GM10847 (cell line): ENCODE measurements around the gene POLE2.
A peak's percentile ranks its signal among the peaks of the same experiment; 100 is the strongest.

Experiments used
- POLR2A ChIP-seq: IDR thresholded peaks from 2 replicates; pipeline ENCODE4 v1.6.1; 2011; ENCODE audit not compliant: insufficient read length; ENCODE audit errors: extremely low read depth

Gene POLE2, protein sequence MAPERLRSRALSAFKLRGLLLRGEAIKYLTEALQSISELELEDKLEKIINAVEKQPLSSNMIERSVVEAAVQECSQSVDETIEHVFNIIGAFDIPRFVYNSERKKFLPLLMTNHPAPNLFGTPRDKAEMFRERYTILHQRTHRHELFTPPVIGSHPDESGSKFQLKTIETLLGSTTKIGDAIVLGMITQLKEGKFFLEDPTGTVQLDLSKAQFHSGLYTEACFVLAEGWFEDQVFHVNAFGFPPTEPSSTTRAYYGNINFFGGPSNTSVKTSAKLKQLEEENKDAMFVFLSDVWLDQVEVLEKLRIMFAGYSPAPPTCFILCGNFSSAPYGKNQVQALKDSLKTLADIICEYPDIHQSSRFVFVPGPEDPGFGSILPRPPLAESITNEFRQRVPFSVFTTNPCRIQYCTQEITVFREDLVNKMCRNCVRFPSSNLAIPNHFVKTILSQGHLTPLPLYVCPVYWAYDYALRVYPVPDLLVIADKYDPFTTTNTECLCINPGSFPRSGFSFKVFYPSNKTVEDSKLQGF

DNA sequence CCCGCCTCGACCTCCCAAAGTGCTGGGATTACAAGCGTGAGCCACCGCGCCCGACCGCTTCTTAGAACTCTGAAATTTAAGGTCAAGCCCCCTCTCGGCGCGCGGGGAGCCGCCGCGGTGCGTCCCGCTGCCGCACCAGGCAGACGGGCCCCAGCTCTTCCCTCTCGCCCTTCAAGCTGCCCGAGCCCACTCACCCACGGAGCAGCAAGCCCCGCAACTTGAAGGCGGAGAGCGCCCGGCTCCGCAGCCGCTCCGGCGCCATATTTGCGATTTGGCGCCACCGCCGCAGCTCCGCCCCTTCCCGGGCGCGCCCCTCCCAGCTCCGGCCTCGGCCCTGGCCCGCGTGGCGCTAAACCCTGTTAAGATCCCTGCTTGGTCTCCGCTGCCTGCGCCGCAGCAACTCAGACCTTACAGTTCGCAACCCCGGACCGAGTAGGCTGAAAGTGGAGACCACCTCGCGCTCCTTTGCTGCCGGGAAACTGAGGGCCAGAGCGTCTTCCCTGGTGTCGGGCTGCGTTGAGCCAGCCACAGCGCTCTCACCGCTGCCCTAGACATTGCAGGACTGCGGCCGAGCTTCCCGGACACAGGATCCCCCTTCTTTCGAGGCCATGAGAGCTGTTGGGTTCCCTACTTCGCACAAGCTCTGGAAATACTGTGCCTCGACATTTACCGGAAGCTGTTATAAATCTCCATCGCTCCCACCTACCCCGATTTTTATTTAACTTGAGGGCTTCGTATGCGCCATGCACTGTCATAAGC lies at the start of gene POLE2:
TSS of gene POLE2 (minus strand) at position 273 of the 759 bp plus-strand sequence. CDS start at position 262, 11 bp downstream.
- TF ChIP-seq POLR2A = peak; percentile 69

DNA sequence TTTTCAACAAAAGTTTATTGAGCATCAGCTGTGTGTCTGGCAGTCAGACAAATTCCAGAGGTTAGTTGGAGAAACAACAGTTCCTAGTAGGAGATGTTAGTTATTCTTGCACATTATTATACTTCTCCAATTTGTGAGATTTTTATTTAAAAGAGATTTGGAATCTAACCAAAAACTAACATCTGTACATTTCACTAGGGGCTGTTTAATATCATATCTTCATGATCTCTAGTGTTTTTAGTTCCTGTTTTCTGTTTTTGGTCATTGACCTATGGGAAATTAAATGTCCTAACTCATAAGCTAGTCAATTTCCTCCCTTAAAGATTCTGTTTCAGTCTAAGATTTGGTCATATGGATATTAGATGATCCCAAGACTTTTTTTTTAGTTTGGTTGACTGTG lies 45.8 kb upstream of the POLE2 start:
- no peak for TF ChIP-seq POLR2A

DNA sequence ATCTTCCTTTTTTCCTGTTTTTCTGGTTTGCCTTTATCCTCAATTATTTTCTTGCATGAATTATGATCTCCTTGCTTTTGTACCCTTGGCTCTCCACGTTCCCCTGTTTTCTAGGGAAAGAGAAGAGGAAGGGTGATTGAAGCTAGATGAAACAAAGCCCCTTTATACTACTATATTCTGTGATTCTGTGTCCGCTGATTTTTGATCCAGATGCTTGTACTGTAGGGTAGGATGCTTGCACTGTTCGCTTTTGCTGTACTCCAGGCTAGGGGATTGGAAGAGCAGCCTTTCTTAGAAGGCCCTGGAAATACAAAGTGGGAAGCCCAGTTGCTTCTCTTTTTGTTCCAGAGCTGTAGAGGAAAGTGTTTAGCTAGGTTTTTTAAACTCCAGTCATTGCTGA lies 44.9 kb upstream of the POLE2 start:
- TF ChIP-seq POLR2A = no peak

DNA sequence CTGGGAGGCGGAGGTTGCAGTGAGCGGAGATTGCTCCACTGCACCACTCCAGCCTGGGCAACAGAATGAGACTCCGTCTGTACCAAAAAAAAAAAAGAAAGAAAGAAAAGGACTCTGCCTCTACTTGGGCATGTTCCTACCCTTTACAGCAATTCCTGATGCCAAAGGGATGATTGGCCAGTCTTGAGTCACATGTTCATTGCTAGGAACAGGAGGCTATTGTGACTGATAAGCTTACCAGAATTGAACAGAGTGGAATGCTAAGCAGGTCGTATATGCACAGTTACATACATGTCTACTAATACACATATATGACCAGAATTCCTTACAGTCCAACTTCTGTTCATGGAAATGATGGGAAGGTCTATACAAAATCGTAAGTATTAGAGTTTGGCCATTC lies 39.2 kb upstream of the POLE2 start:
- TF ChIP-seq POLR2A = no peak

DNA sequence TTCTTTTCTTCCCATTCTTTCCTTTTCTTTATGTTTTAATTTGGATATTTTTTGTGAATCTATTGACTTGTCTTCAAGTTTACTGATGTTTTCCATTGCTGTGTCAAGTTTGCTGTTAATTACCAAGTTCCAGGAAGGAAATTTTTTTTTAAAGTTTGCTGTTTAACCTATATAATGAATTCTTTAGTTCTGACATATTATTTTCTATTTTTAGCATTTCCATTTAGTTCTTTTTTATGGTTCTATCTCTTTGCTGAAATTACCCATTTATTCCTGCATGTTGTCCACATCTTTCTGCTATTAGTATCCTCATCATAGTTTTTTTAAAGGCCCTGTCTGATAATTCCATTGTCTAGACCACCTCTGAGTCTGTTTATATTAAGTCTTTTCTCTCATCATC lies 32.7 kb upstream of the POLE2 start:
- no peak for TF ChIP-seq POLR2A

DNA sequence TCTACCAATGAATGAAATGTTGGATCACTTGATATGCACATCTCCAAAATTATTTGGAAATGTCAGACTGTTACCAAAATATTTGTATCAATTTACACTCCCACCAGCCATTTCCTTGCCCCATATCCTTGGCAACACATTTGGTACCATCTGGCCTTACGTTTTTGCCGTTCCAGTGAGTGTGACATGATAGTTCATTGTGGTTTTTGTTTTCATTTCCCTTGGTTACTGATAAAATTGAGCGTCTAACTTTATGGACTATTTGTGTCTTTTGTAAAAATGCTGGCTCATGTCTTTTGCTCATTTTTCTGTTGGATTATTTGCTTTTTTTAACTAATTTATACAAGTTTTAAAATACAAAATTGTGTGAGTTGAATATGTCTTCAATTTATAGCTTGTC lies 16.0 kb upstream of the POLE2 start:
- TF ChIP-seq POLR2A = no peak

DNA sequence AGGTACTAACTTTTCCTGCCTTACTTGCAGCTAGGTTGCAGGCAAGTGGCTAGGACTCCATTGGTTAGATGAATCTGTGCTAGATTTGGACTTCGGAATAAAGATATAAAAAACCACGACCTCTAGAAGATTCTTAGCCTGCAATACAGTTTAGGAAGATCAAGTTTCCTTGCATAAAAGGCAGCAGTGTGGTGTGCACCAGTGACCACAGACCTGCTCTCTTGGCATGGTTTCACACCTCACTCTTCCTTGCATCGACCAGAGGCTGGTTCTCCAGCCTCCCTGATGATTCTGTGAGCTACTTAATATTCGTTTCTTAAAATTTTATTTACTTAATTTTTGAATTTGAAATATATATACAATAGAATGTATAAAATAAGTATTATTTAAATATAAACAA lies 14.7 kb upstream of the POLE2 start:
- no peak for TF ChIP-seq POLR2A

DNA sequence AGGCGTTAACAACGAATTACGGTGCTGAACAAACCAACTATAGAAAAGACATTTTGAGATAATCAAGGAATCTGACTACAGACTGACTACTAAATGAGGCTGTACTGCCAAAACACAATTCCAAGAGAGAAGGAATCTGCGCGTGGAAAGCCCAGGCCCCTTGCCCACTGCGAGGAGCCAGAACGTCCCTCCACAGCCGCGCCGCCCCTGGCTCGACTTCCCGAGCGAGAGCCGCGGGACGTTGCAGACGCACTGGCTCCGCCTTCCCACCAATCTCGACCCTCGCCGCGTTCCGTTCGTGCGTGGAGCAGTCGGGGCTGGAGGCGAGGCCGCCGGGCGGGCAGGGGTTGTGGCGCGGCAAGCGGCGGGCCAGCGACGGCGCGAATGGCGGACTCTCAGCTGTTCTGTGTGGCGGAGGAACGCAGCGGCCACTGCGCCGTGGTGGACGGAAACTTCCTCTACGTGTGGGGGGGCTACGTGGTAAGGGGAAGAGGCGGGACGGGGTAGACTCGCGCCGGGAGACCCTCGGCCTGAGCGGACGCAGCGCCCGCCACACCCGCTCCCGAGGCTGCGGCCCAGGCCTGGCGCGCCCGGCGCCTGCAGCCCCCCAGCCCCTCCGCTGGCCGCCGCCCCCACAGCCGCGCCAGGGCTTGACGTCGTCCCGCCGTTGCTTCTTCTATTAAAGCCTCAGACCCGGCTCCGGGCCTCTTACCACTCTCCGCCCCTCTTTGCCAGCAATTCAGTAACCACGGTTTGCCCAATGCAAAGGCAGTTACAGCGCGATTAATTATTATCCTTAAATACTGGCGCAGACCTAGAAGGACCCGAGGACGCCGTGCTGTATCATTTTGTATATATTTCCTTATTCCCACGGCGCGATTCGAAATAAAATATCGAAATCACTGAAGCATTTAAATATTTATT lies 5.1 kb upstream of the POLE2 start, which contains the start of gene KLHDC1:
TSS of gene KLHDC1 (plus strand) at position 310 of the 924 bp plus-strand sequence. CDS start at position 385, 75 bp downstream.
- TF ChIP-seq POLR2A = peak; percentile 22

DNA sequence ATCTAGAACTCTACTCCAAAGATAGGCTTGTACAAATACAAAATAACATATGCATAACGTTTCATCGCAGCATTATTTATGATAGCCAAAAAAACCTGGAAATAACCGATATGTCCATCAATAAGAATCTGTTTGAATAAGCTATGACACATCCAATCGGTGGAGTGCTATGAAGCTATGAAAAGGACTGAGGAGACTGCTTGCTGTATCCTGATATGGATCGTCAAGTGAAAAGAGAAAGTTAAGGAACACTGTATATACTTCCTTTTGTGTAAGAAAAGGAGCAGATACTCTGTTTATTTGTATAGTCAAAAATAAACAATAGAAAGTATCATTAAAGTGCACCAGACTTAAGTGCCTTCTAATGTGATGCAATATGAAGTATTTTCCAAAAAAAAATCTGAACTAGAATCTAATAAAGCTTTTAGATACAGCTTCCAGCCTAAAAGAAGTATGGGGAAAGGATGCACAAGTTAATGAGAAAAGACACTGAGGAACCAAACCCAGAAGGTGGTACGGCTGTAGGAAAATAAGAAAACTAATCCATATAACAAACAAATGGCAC lies 4.3 kb upstream of the POLE2 start:
- no peak for TF ChIP-seq POLR2A

DNA sequence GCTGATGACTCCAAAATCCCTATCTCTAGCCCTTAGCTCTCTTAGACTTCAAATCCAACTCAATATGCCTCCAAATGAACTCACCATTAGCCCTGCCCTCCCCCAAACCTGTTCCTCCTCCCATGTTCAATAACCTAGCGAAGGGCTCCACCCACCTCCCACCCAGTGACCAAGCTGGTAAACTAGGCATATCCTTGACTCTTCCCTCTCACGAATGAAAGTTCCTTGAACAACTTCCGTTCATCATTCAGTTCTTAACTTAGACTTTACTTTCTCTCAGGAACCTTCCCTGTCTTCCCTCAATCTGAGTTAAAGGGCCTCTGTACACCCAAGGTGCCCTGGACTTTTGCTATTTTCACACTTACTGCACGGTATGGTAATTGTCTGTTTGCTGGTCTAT lies 3.0 kb upstream of the POLE2 start:
- TF ChIP-seq POLR2A = no peak

DNA sequence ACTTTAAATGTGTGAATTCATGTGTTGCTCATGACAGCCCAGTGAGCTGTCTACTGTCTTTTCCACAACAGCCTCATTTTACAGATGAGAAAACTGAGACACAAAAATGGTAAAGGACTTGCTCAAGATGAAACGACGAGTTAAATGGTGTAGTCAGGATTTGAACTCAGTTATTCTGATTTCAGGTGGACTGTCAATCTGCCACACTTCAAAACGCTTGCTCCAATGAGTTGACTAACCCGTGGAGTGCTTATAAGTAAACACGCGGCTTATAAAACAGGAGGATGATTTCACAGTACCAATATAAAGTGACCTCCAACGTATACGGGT lies 652 bp upstream of the POLE2 start:
- no peak for TF ChIP-seq POLR2A

DNA sequence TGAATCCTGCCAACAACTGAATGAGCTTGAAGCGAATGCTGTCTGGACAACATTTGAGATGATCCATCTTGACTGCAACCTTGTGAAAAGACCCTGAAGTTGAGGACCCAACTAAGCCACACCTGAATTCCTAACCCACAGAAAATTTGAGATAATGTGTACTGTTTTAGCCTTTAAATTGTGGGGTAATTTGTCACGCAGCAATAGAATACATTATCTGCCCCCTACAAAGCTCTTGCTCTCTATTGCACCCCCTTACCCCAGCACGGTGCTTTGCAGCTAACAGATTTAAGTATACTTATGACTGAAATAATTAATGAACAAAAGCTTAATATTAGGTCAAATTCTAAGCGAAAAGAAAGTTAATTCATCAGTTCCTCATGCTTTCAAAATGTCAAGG lies 1.6 kb downstream of the POLE2 start:
- no peak for TF ChIP-seq POLR2A

DNA sequence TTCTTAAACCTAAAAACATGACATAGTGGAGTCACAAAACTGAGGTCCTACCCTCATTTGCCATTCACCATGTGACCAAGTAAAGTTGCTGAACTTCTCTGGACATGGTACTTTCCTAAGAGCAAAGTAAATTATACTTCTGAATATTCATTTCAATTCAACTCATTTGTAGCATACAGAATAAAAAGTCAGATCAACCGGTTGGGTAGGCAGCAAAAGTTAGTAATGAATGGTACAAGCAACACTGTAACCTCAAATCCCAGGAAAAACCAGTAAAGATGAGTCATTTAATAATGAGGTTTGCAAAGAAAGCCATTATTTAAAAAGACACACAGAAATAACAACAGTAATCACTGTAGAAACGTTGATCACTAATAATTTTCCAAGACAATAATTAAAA lies 8.7 kb downstream of the POLE2 start:
- TF ChIP-seq POLR2A = no peak

DNA sequence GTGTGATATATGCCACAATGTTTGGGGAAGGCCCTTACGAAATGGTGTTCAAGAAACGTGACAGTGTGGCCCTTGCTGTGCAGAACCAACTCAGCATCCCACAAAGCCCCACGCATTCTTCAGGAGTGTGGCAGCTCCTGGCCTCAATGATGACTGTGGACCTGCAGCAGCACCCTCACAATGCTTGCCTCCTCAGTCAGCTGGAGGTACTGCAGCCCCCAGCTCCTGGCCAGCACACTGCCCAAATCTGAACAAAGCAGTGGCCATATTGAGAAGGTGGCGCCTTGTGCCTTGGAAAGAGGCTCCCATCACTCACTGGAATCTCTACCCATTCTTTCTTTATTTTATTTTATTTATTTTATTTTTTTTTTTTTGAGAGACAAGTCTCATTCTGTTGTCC lies 10.4 kb downstream of the POLE2 start:
- TF ChIP-seq POLR2A = no peak

DNA sequence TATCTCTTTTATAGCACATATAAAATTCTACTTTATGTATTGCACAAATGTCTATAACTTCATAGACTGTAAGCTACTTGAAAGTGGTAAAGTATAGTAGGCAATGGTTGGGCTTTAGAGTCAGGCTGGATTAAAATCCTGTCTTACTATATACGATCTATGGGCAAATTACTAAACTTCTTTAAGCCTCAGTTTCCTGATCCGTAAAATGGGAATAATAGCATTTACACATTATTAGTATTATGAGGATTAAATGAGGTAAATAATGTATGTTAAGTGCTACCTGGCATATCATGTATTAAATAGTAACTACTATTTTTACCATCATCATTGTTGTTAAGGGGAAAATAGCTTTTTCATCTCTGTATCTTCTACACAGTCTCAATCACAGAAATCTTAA lies 14.4 kb downstream of the POLE2 start:
- TF ChIP-seq POLR2A = no peak
